Measurements from ENCODE around the gene ANAPC1. TPM values are rescaled to one million over a fixed set of nuclear protein-coding genes. Genes with fewer than 3 reads are reported as not detected.

Gene ANAPC1
- total and polyA plus RNA-seq, 2 experiments from 2014 or later: 17.8 to 175 TPM

GRCh38 chr2:111903930-111904439, 20.0 kb upstream of the ANAPC1 start:
- no peak overlapping the region for H2AFZ ChIP-seq
- DNase-seq (ENCODE audit: low spot score) (no peak), ATAC-seq (peak; percentile 10; the same call in 2 of the 3 replicates)
- peaks cover 2% of the 10 kb centered on the region; the same call in 1 of the 2 replicates for H3F3A ChIP-seq (replicated peaks; ENCODE audit: low read depth)
- no peak overlapping the region for H3K27ac ChIP-seq (ENCODE audit: low read depth)
- peaks cover 49% of the 10 kb centered on the region for H3K4me1 ChIP-seq (ENCODE audit: insufficient read depth)
- Mint-ChIP-seq H3K36me3 (ENCODE audit: low read depth) (no peaks in the 10 kb centered on the region), H3K27ac (no peak overlapping the region), H3K9me3 (no peaks in the 10 kb centered on the region), H3K4me3 (no peak overlapping the region), H3K4me1 (peaks cover 46% of the 10 kb centered on the region), H3K27me3 (ENCODE audit: insufficient read depth, low read depth, poor library complexity) (peaks cover 13% of the 10 kb centered on the region)
- no peaks in the 10 kb centered on the region for H3K36me3 ChIP-seq (ENCODE audit: insufficient read depth)
- TF ChIP-seq ETS1 (IDR thresholded peaks at IDR 0.05) (no peak), ZNF114 (CRISPR knock-in tag; IDR thresholded peaks at IDR 0.05) (no peak), NANOG (IDR thresholded peaks at IDR 0.05; ENCODE audit: borderline replicate concordance) (no peak), POLR2AphosphoS5 (IDR thresholded peaks at IDR 0.05; ENCODE audit: low read depth) (no peak), EZH2phosphoT487 (IDR thresholded peaks at IDR 0.05; ENCODE audit: unreplicated experiment) (no peak), STAT1 (IDR thresholded peaks at IDR 0.05; ENCODE audit: unreplicated experiment) (no peak)
- no peaks in the 10 kb centered on the region; the same call in 1 of the 2 replicates for H3K79me2 ChIP-seq (replicated peaks; ENCODE audit: insufficient read depth)
- H3K9me2 ChIP-seq (ENCODE audit: insufficient read depth): no peaks in the 10 kb centered on the region
- peaks cover 18% of the 10 kb centered on the region for H3K27me3 ChIP-seq (ENCODE audit: insufficient read depth)
- H4K20me1 ChIP-seq (replicated peaks; ENCODE audit: insufficient read depth): peaks cover 9% of the 10 kb centered on the region; the same call in 1 of the 2 replicates
- H3K4me2 ChIP-seq: peak overlapping the region; percentile 62
- peak overlapping the region; percentile 22; the same call in 1 of the 2 replicates for H3K4me3 ChIP-seq

DNA sequence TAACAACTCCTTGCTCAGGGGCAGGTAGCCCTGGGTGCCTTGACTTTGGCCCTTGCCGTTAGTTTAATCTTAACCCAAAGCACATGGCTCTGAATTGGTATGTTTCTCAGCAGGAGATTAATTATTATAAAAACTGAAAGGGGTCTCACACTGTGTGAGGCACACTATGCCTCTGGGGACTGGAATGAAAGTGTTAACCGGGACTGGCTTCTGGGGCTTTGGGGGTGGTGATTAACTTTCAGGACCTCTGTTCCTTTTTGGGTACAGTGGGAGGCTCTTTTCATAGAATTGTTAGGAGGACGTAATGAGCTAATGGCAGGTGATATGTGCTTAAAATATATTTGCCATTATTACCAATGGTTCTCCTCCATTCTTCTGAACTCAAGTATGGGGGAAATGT, 19.5 kb upstream of the ANAPC1 start:
- Histone ChIP-seq H3K79me2 (replicated peaks; ENCODE audit: insufficient read depth) (no peaks in the 10 kb centered on the region; the same call in 1 of the 2 replicates), H3K27ac (ENCODE audit: low read depth) (no peak overlapping the region), H3F3A (replicated peaks; ENCODE audit: low read depth) (peaks cover 2% of the 10 kb centered on the region; the same call in 1 of the 2 replicates), H4K20me1 (replicated peaks; ENCODE audit: insufficient read depth) (peaks cover 9% of the 10 kb centered on the region; the same call in 1 of the 2 replicates), H3K4me2 (peak overlapping the region; percentile 62), H3K4me3 (peak overlapping the region; percentile 22; the same call in 1 of the 2 replicates), H3K36me3 (ENCODE audit: insufficient read depth) (no peaks in the 10 kb centered on the region), H3K27me3 (ENCODE audit: insufficient read depth) (peaks cover 18% of the 10 kb centered on the region), H2AFZ (no peak overlapping the region), H3K9me2 (ENCODE audit: insufficient read depth) (no peaks in the 10 kb centered on the region), H3K4me1 (ENCODE audit: insufficient read depth) (peaks cover 48% of the 10 kb centered on the region)
- H3K27me3 Mint-ChIP-seq (ENCODE audit: insufficient read depth, low read depth, poor library complexity): peaks cover 13% of the 10 kb centered on the region
- no peaks in the 10 kb centered on the region for H3K9me3 Mint-ChIP-seq
- peaks cover 41% of the 10 kb centered on the region for H3K4me1 Mint-ChIP-seq
- H3K4me3 Mint-ChIP-seq: no peak overlapping the region
- DNase-seq (ENCODE audit: low spot score) (no peak), ATAC-seq (no peak)
- H3K36me3 Mint-ChIP-seq (ENCODE audit: low read depth): no peaks in the 10 kb centered on the region
- H3K27ac Mint-ChIP-seq: no peak overlapping the region
- TF ChIP-seq, protein P1, sequence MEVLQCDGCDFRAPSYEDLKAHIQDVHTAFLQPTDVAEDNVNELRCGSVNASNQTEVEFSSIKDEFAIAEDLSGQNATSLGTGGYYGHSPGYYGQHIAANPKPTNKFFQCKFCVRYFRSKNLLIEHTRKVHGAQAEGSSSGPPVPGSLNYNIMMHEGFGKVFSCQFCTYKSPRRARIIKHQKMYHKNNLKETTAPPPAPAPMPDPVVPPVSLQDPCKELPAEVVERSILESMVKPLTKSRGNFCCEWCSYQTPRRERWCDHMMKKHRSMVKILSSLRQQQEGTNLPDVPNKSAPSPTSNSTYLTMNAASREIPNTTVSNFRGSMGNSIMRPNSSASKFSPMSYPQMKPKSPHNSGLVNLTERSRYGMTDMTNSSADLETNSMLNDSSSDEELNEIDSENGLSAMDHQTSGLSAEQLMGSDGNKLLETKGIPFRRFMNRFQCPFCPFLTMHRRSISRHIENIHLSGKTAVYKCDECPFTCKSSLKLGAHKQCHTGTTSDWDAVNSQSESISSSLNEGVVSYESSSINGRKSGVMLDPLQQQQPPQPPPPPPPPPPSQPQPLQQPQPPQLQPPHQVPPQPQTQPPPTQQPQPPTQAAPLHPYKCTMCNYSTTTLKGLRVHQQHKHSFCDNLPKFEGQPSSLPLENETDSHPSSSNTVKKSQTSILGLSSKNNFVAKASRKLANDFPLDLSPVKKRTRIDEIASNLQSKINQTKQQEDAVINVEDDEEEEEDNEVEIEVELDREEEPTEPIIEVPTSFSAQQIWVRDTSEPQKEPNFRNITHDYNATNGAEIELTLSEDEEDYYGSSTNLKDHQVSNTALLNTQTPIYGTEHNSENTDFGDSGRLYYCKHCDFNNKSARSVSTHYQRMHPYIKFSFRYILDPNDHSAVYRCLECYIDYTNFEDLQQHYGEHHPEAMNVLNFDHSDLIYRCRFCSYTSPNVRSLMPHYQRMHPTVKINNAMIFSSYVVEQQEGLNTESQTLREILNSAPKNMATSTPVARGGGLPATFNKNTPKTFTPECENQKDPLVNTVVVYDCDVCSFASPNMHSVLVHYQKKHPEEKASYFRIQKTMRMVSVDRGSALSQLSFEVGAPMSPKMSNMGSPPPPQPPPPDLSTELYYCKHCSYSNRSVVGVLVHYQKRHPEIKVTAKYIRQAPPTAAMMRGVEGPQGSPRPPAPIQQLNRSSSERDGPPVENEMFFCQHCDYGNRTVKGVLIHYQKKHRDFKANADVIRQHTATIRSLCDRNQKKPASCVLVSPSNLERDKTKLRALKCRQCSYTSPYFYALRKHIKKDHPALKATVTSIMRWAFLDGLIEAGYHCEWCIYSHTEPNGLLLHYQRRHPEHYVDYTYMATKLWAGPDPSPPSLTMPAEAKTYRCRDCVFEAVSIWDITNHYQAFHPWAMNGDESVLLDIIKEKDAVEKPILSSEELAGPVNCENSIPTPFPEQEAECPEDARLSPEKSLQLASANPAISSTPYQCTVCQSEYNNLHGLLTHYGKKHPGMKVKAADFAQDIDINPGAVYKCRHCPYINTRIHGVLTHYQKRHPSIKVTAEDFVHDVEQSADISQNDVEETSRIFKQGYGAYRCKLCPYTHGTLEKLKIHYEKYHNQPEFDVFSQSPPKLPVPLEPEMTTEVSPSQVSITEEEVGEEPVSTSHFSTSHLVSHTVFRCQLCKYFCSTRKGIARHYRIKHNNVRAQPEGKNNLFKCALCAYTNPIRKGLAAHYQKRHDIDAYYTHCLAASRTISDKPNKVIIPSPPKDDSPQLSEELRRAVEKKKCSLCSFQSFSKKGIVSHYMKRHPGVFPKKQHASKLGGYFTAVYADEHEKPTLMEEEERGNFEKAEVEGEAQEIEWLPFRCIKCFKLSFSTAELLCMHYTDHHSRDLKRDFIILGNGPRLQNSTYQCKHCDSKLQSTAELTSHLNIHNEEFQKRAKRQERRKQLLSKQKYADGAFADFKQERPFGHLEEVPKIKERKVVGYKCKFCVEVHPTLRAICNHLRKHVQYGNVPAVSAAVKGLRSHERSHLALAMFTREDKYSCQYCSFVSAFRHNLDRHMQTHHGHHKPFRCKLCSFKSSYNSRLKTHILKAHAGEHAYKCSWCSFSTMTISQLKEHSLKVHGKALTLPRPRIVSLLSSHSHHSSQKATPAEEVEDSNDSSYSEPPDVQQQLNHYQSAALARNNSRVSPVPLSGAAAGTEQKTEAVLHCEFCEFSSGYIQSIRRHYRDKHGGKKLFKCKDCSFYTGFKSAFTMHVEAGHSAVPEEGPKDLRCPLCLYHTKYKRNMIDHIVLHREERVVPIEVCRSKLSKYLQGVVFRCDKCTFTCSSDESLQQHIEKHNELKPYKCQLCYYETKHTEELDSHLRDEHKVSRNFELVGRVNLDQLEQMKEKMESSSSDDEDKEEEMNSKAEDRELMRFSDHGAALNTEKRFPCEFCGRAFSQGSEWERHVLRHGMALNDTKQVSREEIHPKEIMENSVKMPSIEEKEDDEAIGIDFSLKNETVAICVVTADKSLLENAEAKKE (CRISPR knock-in tag; IDR thresholded peaks at IDR 0.05): no peak
- TF ChIP-seq NANOG (IDR thresholded peaks at IDR 0.05; ENCODE audit: borderline replicate concordance) (no peak), REST (IDR thresholded peaks at IDR 0.05; ENCODE audit: unreplicated experiment) (no peak), JUNB (IDR thresholded peaks at IDR 0.05; ENCODE audit: unreplicated experiment) (no peak), EZH2 (IDR thresholded peaks at IDR 0.05; ENCODE audit: low read depth, unreplicated experiment) (no peak), ZNF114 (CRISPR knock-in tag; IDR thresholded peaks at IDR 0.05) (no peak), EZH2phosphoT487 (IDR thresholded peaks at IDR 0.05; ENCODE audit: unreplicated experiment) (no peak)
